Measurements from ENCODE around the gene MYEOV. TPM values are rescaled to one million over a fixed set of nuclear protein-coding genes. Genes with fewer than 3 reads are reported as not detected.

MYEOV gene
- total RNA-seq, 1 donor from 2014 or later = 36.9 TPM

- Histone ChIP-seq H3K27me3 (ENCODE audit: control insufficient read depth, insufficient read depth, low read length) (no peaks in the 10 kb centered on the region), H3K36me3 (ENCODE audit: control insufficient read depth, insufficient read depth, low read length) (no peaks in the 10 kb centered on the region), H3K4me3 (ENCODE audit: low read depth, low read length) (no peak overlapping the region)
- no peak for DNase-seq (ENCODE audit: low read depth)
- TF ChIP-seq, protein P1, sequence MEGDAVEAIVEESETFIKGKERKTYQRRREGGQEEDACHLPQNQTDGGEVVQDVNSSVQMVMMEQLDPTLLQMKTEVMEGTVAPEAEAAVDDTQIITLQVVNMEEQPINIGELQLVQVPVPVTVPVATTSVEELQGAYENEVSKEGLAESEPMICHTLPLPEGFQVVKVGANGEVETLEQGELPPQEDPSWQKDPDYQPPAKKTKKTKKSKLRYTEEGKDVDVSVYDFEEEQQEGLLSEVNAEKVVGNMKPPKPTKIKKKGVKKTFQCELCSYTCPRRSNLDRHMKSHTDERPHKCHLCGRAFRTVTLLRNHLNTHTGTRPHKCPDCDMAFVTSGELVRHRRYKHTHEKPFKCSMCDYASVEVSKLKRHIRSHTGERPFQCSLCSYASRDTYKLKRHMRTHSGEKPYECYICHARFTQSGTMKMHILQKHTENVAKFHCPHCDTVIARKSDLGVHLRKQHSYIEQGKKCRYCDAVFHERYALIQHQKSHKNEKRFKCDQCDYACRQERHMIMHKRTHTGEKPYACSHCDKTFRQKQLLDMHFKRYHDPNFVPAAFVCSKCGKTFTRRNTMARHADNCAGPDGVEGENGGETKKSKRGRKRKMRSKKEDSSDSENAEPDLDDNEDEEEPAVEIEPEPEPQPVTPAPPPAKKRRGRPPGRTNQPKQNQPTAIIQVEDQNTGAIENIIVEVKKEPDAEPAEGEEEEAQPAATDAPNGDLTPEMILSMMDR (IDR thresholded peaks at IDR 0.05; ENCODE audit: insufficient read depth, low read length, poor library complexity, severe bottlenecking) = no peak
Measured at GRCh38 chr11:69284081-69284511, 9.9 kb upstream of the MYEOV start.

DNA sequence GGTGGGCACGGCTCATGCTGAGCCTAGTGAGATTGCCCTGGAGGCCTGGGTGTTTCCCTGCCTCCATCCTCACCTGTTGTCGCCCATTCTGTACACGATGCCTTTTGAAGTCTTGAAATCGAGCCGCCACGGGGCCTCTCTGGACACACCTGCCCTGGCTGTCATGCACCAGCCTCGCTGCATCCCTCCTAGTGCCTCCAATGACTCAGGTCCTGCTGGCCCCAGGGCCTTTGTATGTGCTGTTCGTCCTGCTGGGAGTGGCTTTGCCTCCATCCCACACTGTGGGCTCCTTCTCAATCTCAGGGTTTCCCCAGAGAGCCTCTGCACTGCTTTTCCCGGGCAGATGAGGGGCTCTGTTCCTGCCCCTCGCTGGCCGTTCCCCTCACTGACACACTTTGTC lies 8.9 kb upstream of the MYEOV start:
- TF ChIP-seq, protein P1 (IDR thresholded peaks at IDR 0.05; ENCODE audit: insufficient read depth, low read length, poor library complexity, severe bottlenecking) = no peak
- H3K4me3 ChIP-seq (ENCODE audit: low read depth, low read length) = no peak overlapping the region
- H3K27me3 ChIP-seq (ENCODE audit: control insufficient read depth, insufficient read depth, low read length) = no peaks in the 10 kb centered on the region
- DNase-seq (ENCODE audit: low read depth) = no peak
- no peaks in the 10 kb centered on the region for H3K36me3 ChIP-seq (ENCODE audit: control insufficient read depth, insufficient read depth, low read length)

DNA sequence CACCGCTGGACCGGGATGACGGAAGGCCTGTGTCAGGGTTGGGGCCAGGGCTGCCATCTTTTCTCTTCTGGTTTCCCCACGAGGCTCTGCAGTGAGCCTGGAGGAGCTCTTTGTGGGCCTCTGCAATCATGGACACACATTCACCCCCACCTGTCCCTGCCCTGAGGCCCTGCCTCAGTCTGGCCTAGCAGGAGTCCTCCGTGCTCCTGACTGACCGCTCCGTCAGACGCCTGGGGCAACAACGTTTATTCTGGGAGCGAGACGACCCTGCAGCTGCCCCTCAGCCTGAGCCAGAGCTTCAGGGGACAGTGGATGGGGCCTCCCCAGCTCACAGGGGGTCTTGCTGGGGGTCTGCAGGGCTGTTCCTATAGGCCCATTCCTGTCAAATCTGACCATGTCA lies 8.2 kb upstream of the MYEOV start:
- TF ChIP-seq, protein P1 (IDR thresholded peaks at IDR 0.05; ENCODE audit: insufficient read depth, low read length, poor library complexity, severe bottlenecking) = no peak
- no peaks in the 10 kb centered on the region for H3K36me3 ChIP-seq (ENCODE audit: control insufficient read depth, insufficient read depth, low read length)
- no peak for DNase-seq (ENCODE audit: low read depth)
- no peak overlapping the region for H3K4me3 ChIP-seq (ENCODE audit: low read depth, low read length)
- H3K27me3 ChIP-seq (ENCODE audit: control insufficient read depth, insufficient read depth, low read length) = no peaks in the 10 kb centered on the region

- Histone ChIP-seq H3K27me3 (ENCODE audit: control insufficient read depth, insufficient read depth, low read length) (no peaks in the 10 kb centered on the region), H3K36me3 (ENCODE audit: control insufficient read depth, insufficient read depth, low read length) (no peaks in the 10 kb centered on the region), H3K4me3 (ENCODE audit: low read depth, low read length) (no peak overlapping the region)
- TF ChIP-seq, protein P1 (IDR thresholded peaks at IDR 0.05; ENCODE audit: insufficient read depth, low read length, poor library complexity, severe bottlenecking) = no peak
- no peak for DNase-seq (ENCODE audit: low read depth)
Measured at GRCh38 chr11:69286374-69287371, 7.3 kb upstream of the MYEOV start.

GRCh38 chr11:69287968-69288882 lies 5.7 kb upstream of the MYEOV start:
- TF ChIP-seq, protein P1 (IDR thresholded peaks at IDR 0.05; ENCODE audit: insufficient read depth, low read length, poor library complexity, severe bottlenecking) = no peak
- no peak overlapping the region for H3K4me3 ChIP-seq (ENCODE audit: low read depth, low read length)
- no peaks in the 10 kb centered on the region for H3K36me3 ChIP-seq (ENCODE audit: control insufficient read depth, insufficient read depth, low read length)
- no peaks in the 10 kb centered on the region for H3K27me3 ChIP-seq (ENCODE audit: control insufficient read depth, insufficient read depth, low read length)
- no peak for DNase-seq (ENCODE audit: low read depth)
